ENCODE results near the gene HADHB.
A peak's percentile ranks its signal among the peaks of the same experiment; 100 is the strongest.
"Not testable (repeated sequence)": the region's sequence is repeated elsewhere in the genome, so short reads cannot be mapped to it uniquely, and the experiment has no call there.

HADHB gene

GRCh38 chr2:26327291-26328272, 82.8 kb downstream of the HADHB start:
- Histone ChIP-seq H3K9me3 (ENCODE audit: severe bottlenecking) (no peaks in the 10 kb centered on the region), H3K36me3 (ENCODE audit: low read depth) (no peaks in the 10 kb centered on the region), H3K27me3 (ENCODE audit: insufficient read depth, poor library complexity, severe bottlenecking) (no peaks in the 10 kb centered on the region), H3K4me3 (ENCODE audit: severe bottlenecking) (no peak overlapping the region), H3K4me1 (ENCODE audit: insufficient read depth, poor library complexity, severe bottlenecking) (no peaks in the 10 kb centered on the region), H3K27ac (ENCODE audit: poor library complexity, severe bottlenecking) (no peak overlapping the region)
- DNase-seq (ENCODE audit: low spot score): no peak
- TF ChIP-seq, protein P1, sequence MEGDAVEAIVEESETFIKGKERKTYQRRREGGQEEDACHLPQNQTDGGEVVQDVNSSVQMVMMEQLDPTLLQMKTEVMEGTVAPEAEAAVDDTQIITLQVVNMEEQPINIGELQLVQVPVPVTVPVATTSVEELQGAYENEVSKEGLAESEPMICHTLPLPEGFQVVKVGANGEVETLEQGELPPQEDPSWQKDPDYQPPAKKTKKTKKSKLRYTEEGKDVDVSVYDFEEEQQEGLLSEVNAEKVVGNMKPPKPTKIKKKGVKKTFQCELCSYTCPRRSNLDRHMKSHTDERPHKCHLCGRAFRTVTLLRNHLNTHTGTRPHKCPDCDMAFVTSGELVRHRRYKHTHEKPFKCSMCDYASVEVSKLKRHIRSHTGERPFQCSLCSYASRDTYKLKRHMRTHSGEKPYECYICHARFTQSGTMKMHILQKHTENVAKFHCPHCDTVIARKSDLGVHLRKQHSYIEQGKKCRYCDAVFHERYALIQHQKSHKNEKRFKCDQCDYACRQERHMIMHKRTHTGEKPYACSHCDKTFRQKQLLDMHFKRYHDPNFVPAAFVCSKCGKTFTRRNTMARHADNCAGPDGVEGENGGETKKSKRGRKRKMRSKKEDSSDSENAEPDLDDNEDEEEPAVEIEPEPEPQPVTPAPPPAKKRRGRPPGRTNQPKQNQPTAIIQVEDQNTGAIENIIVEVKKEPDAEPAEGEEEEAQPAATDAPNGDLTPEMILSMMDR (IDR thresholded peaks at IDR 0.05; ENCODE audit: poor library complexity, severe bottlenecking): no peak
- peak; percentile 23; the same call in 1 of the 3 replicates for ATAC-seq (ENCODE audit: low read depth)

GRCh38 chr2:26329083-26329482, 84.3 kb downstream of the HADHB start:
- H3K27ac ChIP-seq (ENCODE audit: poor library complexity, severe bottlenecking); H3K4me1 ChIP-seq (ENCODE audit: insufficient read depth, poor library complexity, severe bottlenecking); H3K36me3 ChIP-seq (ENCODE audit: low read depth); DNase-seq (ENCODE audit: low spot score); H3K27me3 ChIP-seq (ENCODE audit: insufficient read depth, poor library complexity, severe bottlenecking); H3K4me3 ChIP-seq (ENCODE audit: severe bottlenecking); H3K9me3 ChIP-seq (ENCODE audit: severe bottlenecking); ATAC-seq (ENCODE audit: low read depth): not testable (repeated sequence)

- no peaks in the 10 kb centered on the region for H3K9me3 ChIP-seq (ENCODE audit: severe bottlenecking)
- no peak overlapping the region for H3K4me3 ChIP-seq (ENCODE audit: severe bottlenecking)
- no peaks in the 10 kb centered on the region for H3K36me3 ChIP-seq (ENCODE audit: low read depth)
- DNase-seq (ENCODE audit: low spot score) (no peak), ATAC-seq (ENCODE audit: low read depth) (peak; percentile 93)
- H3K27me3 ChIP-seq (ENCODE audit: insufficient read depth, poor library complexity, severe bottlenecking): no peaks in the 10 kb centered on the region
- TF ChIP-seq, protein P1 (IDR thresholded peaks at IDR 0.05; ENCODE audit: poor library complexity, severe bottlenecking): peak; percentile 97
- no peak overlapping the region for H3K27ac ChIP-seq (ENCODE audit: poor library complexity, severe bottlenecking)
- no peaks in the 10 kb centered on the region for H3K4me1 ChIP-seq (ENCODE audit: insufficient read depth, poor library complexity, severe bottlenecking)
These were observed 85.4 kb downstream of the HADHB start for GRCh38 chr2:26330114-26330549.

DNA sequence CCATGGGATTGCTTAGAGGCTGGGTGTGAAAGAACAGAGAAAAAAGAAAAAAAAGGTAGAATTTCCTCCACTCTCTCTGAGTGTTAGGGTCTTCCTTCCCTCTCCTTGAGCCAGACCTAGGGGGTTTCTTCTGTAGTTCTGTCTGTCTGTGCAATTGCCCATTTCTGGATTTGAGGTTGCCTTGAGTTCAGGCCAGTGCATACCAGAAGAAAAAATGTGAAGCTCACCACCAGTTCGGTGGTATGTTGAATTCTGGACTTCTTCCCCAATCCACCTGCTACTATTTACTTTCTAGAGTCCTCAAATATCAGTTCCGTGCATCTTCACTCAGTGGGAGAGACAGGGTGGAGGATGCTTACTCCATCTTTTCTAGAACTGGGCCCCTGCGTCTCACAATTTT, 85.9 kb downstream of the HADHB start:
- no peak for ATAC-seq (ENCODE audit: low read depth)

DNA sequence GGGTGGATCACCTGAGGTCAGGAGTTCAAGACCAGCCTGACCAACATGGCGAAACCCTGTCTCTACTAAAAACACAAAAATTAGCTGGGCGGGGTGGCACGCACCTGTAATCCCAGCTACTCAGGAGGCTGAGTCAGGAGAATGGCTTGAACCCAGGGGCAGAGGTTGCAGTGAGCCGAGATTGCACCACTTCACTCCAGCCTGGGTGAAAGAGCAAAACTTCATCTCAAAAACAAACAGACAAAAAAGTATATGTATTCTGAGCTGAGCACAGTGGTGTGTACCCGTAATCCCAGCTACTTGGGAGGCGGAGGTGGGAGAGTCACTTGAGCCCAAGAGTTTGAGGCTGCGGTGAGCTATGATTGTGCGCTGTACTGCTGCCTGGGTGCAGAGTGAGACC, 86.6 kb downstream of the HADHB start:
- not testable (repeated sequence) for DNase-seq (ENCODE audit: low spot score); H3K4me3 ChIP-seq (ENCODE audit: severe bottlenecking); H3K36me3 ChIP-seq (ENCODE audit: low read depth); H3K27me3 ChIP-seq (ENCODE audit: insufficient read depth, poor library complexity, severe bottlenecking); H3K9me3 ChIP-seq (ENCODE audit: severe bottlenecking); H3K4me1 ChIP-seq (ENCODE audit: insufficient read depth, poor library complexity, severe bottlenecking); ATAC-seq (ENCODE audit: low read depth); H3K27ac ChIP-seq (ENCODE audit: poor library complexity, severe bottlenecking)

More for the DNA sequence above, 85.9 kb downstream of the HADHB start:
- no peaks in the 10 kb centered on the region for H3K4me1 ChIP-seq (ENCODE audit: insufficient read depth, poor library complexity, severe bottlenecking)
- TF ChIP-seq, protein P1 (IDR thresholded peaks at IDR 0.05; ENCODE audit: poor library complexity, severe bottlenecking): no peak
- H3K4me3 ChIP-seq (ENCODE audit: severe bottlenecking): no peak overlapping the region
- H3K9me3 ChIP-seq (ENCODE audit: severe bottlenecking): no peaks in the 10 kb centered on the region
- no peak overlapping the region for H3K27ac ChIP-seq (ENCODE audit: poor library complexity, severe bottlenecking)
- no peaks in the 10 kb centered on the region for H3K27me3 ChIP-seq (ENCODE audit: insufficient read depth, poor library complexity, severe bottlenecking)
- H3K36me3 ChIP-seq (ENCODE audit: low read depth): no peaks in the 10 kb centered on the region
- DNase-seq (ENCODE audit: low spot score): no peak
